Measurements from ENCODE around the gene LRRC30. TPM values are rescaled to one million over a fixed set of nuclear protein-coding genes. Genes with fewer than 3 reads are reported as not detected.

The LRRC30 gene
- total and polyA plus RNA-seq, 2 of the 4 experiments (the other 2 are of a cell fraction) = not detected

DNA sequence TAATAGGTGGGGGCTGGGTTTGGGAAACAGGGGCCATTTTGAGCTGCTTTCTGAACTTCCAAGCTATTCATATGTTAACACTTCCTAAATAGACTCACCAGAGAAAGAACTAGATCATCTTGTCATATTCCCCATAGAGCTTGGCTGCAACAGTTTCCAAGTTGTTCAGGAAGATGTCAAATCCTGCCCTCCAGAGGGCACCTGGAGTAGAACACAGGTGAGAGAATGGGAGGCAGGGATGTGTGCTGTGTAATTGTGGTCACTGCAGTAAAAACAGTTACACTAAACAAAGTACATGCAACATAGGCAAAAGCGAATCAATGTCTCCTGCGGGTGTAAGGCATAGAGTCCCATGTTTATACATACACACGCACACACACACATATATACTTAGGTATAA, 34.5 kb upstream of the LRRC30 start:
- H2AK5ac ChIP-seq (ENCODE audit: low read depth, low read length) = no peak overlapping the region
- no peak overlapping the region for H2AFZ ChIP-seq (replicated peaks; ENCODE audit: low read length, poor library complexity)
- ATAC-seq (ENCODE audit: low read depth) (no peak), DNase-seq (no peak)
- no TSS peak for BruUV-seq (replicated peaks)
- in situ Hi-C loops (cut with MboI; ENCODE audit: low sequenced_read_pairs) = no loop called here
- H4K20me1 ChIP-seq (ENCODE audit: insufficient read depth, low read length) = no peaks in the 10 kb centered on the region
- no CpG with 5 or more reads among the region's 3 CpGs for WGBS, 2 experiments (ENCODE audit: extremely low coverage in 2 of 2, insufficient read length in 1 of 2)
- no peak overlapping the region for H3K23ac ChIP-seq (ENCODE audit: low read depth, low read length)
- no peaks in the 10 kb centered on the region for H3K9me1 ChIP-seq (ENCODE audit: insufficient read depth, low read length)
- dilution Hi-C loops (cut with HindIII; ENCODE audit: low sequenced_read_pairs, unreplicated experiment) = no loop called here
- H3K18ac ChIP-seq (ENCODE audit: low read depth, low read length) = no peak overlapping the region
- peaks cover 2% of the 10 kb centered on the region; the same call in 1 of the 2 replicates for H3K27me3 ChIP-seq (ENCODE audit: control insufficient read depth, insufficient read depth, low read length)
- no peaks in the 10 kb centered on the region for H3K79me1 ChIP-seq (ENCODE audit: low read depth in 1 of 2, low read length in 2 of 2)
- peaks cover 1% of the 10 kb centered on the region; the same call in 1 of the 2 replicates for H3K4me1 ChIP-seq (ENCODE audit: control insufficient read depth, insufficient read depth, low read length)
- no peak overlapping the region for H3K4ac ChIP-seq (ENCODE audit: low read depth, low read length)
- no peak overlapping the region for H2BK120ac ChIP-seq (ENCODE audit: low read depth, low read length)
- H3K4me3 ChIP-seq (ENCODE audit: insufficient read depth, low read depth, low read length) = no peak overlapping the region
- H3K4me2 ChIP-seq (ENCODE audit: low read depth, low read length) = no peak overlapping the region
- intact Hi-C loops (cut with micrococcal nuclease) = no loop called here
- POLR2A ChIA-PET (ENCODE audit: unreplicated experiment) = interaction anchor here (0.5 kb wide), 1 partner anchor 22 kb away, joined by 4 read pairs; no protein-coding TSS in a partner anchor
- H3K14ac ChIP-seq (replicated peaks; ENCODE audit: low read depth, low read length) = no peak overlapping the region
- TF ChIP-seq, protein P1, sequence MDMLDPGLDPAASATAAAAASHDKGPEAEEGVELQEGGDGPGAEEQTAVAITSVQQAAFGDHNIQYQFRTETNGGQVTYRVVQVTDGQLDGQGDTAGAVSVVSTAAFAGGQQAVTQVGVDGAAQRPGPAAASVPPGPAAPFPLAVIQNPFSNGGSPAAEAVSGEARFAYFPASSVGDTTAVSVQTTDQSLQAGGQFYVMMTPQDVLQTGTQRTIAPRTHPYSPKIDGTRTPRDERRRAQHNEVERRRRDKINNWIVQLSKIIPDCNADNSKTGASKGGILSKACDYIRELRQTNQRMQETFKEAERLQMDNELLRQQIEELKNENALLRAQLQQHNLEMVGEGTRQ (IDR thresholded peaks at IDR 0.05; ENCODE audit: low read depth, low read length) = no peak
- H4K5ac ChIP-seq (ENCODE audit: low read depth, low read length) = no peak overlapping the region
- H4K91ac ChIP-seq (ENCODE audit: insufficient read depth, low read depth, low read length) = no peak overlapping the region
- no peaks in the 10 kb centered on the region for H3K36me3 ChIP-seq (ENCODE audit: control insufficient read depth, insufficient read depth, low read length)
- CTCF ChIA-PET = interaction anchor here (0.6 kb wide), 1 partner anchor 24 kb away, joined by 3 read pairs; no protein-coding TSS in a partner anchor
- no peak overlapping the region for H2BK5ac ChIP-seq (ENCODE audit: low read depth, low read length, poor library complexity, severe bottlenecking)
- no peak overlapping the region for H4K8ac ChIP-seq (ENCODE audit: low read depth in 2 of 2, low read length in 2 of 2)
- no peak overlapping the region for H2BK20ac ChIP-seq (ENCODE audit: low read depth, low read length)
- H2BK15ac ChIP-seq (ENCODE audit: low read depth, low read length) = no peak overlapping the region
- H3K9me3 ChIP-seq (ENCODE audit: control insufficient read depth, insufficient read depth, low read length) = no peaks in the 10 kb centered on the region
- H3K56ac ChIP-seq (ENCODE audit: extremely low read depth, insufficient read depth, low read length) = no peak overlapping the region
- no peak overlapping the region for H3K27ac ChIP-seq (ENCODE audit: insufficient read depth, low read length)
- H3K9ac ChIP-seq (ENCODE audit: low read depth, low read length) = no peak overlapping the region
- H2AK9ac ChIP-seq (replicated peaks; ENCODE audit: low read depth, low read length, poor library complexity) = no peak overlapping the region

Measured in IMR-90 (cell line).